ENCODE results near the gene ZKSCAN1.
"Not testable (repeated sequence)": the region's sequence is repeated elsewhere in the genome, so short reads cannot be mapped to it uniquely, and the experiment has no call there.

Gene ZKSCAN1

DNA sequence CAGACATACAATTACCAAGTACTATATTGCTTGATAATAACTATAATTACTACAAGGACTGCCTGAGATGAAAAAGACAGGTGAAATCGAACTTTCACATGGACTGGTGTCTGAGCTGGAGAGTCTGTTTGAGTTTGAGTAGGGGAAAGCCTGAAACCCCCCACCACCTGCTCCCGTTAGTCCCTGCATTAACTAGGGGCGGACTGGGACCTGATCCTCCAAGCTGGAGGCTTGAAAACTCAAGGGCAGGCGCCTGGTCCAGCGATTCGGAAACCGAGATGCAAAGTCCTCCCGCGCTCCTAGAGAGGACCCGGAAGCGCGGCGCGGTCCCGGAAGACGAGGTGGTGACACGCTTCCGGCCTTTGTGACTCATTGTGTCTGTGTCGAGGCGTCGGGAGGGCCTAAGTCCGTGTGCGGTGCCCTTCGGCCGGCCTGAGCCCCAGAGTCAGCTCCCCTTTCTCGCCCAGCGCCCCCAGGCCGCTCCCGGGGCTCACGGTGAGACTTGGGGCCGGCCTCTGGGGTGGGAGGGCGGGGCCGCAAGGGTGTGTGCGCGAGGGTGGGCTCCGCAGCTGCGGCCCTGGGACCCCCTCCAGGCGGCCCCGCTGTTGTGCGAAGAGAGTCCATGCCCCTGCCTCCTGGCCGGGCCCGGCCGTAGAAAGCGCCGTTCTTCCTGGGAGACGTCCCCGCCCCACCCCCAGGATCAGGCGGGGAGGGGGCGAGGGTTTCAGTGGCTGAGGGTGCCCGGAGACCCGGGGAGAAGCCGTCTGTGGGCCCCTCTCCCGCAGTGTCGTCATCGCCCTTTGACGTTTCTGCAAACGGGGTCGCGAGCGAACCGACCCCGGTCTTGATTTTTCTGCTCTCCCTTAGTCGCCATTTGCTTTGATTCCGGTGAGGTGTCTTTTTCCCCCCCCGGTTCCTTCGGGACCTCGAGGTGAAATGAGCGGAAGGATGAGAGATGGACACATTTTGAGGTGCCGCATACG, at the start of gene ZKSCAN1:
Gene ZKSCAN1, plus strand, starts transcription at position 365 of the 983 bp plus-strand sequence. CDS start 7,911 bp downstream, outside the sequence.
- DNase-seq = peak; percentile 87

- no peak for DNase-seq
These were observed 46.1 kb upstream of the ZKSCAN1 start for GRCh38 chr7:99969298-99969697.

DNA sequence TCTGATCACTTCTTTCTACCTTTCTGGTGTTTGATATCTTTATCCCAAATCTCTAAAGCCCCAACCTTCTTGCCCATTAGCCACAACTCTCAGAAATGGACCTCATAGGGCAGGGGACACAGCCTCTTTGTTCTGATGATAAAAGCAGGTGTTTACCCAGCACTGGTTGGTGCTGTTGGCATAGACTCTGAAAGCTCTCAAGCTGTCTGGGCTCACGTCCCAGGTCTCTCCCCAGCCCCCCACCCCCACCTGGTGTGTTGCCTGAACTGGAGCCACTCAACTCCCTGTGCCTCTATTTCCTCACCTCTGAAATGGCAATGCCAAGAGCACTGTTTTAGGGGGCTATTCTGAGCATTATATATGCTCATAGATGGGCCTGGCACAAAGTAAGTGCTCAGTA, 45.6 kb upstream of the ZKSCAN1 start:
- peak; percentile 14 for DNase-seq

- no peak for DNase-seq
These were observed 44.2 kb upstream of the ZKSCAN1 start for GRCh38 chr7:99971242-99971641.

GRCh38 chr7:99973817-99974216, 41.6 kb upstream of the ZKSCAN1 start:
- DNase-seq = not testable (repeated sequence)

DNA sequence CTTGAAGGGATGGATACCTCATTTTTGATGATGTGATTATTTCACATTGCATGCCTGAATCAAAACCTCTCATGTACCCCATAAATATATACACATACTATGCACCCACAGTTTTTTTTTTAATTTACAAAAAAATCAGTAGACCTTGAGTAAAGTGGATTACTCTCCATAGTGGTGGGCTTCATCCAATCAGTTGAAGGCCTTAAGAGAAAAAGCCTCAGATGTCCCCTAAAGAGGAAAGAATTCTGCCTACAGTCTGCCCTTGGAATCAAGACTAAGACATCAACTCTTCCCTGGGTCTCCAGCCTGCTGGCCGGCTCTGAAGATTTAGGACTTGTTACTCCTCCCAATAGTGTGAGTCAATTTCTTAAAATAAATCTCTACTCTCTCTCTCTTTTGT, 40.7 kb upstream of the ZKSCAN1 start:
- DNase-seq = no peak

GRCh38 chr7:99975782-99976521, 39.4 kb upstream of the ZKSCAN1 start, which contains the start of gene AZGP1:
TSS of gene AZGP1 (minus strand) at chr7:99976031. CDS start at chr7:99976020, 11 bp downstream.
- no peak for DNase-seq

GRCh38 chr7:99976626-99977025, 38.8 kb upstream of the ZKSCAN1 start:
- DNase-seq = no peak

DNA sequence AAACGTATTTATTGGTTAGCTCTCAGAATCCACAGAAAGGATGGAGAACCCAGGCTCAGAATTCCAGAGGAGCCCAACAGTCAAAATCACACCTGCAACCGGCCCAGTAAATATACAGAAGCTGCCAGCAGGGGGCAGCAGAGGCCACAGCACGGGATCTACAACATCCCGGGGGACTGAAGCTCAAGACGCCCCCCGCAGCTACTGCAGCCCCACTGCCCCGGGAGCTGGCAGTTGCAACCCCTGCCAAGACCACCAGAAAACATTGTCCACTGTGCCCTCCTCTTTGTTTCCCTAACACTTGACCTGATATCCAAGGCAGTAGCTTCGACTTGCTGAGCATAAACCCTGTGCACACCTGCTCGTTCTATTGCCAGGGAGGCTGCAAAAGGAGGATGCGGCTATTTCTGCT, 35.6 kb upstream of the ZKSCAN1 start:
- peak; percentile 15 for DNase-seq

DNA sequence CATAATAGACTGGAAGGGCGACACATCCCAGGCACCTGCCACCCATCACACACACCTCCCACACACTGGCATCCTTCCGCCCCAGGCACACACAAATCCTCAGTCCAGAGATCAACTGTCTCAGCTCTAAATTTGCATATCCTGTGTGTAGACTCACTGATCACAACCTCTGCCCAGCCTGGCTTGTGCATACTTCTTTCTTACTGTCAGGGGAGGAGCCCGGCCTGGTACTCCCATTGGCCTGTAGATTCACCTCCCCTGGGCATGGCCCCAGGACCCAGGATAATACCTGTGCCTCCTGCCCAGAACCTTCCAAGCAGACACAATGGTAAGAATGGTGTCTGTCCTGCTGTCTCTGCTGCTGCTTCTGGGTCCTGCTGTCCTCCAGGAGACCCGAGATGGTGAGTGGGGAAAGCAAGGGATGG, 34.9 kb upstream of the ZKSCAN1 start:
- not testable (repeated sequence) for DNase-seq

- not testable (repeated sequence) for DNase-seq
These were observed 34.3 kb upstream of the ZKSCAN1 start for GRCh38 chr7:99981066-99981465.

DNA sequence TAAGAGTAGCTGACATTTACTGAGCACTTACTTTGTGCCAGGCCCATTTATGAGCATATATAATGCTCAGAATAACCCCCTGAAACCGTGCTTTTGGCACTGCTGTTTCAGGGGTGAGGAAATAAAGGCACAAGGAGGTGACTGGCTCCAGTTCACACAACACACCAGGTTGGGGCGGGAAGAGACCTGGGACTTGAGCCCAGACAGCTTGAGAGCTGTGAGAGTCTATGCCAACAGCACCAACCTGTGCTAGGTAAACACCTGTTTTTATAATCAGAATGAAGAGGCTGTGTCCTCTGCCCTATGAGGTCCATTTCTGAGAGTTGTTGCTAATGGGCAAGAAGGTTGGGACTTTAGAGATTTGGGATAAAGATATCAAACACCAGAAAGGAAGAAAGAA, 30.8 kb upstream of the ZKSCAN1 start:
- no peak for DNase-seq

DNA sequence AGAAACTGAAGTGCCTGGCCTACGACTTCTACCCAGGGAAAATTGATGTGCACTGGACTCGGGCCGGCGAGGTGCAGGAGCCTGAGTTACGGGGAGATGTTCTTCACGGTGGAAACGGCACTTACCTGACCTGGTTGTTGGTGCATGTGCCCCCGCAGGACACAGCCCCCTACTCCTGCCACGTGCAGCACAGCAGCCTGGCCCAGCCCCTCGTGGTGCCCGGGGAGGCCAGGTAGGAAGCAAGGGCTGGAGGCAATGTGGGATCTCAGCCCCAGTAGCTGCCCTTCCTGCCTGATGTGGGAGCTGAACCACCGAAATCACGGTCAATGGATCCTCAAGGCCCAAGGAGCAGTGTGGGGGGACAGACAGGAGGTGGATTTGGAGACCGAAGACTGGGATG, 28.1 kb upstream of the ZKSCAN1 start:
- not testable (repeated sequence) for DNase-seq

GRCh38 chr7:99987846-99988245, 27.6 kb upstream of the ZKSCAN1 start:
- DNase-seq = no peak

DNA sequence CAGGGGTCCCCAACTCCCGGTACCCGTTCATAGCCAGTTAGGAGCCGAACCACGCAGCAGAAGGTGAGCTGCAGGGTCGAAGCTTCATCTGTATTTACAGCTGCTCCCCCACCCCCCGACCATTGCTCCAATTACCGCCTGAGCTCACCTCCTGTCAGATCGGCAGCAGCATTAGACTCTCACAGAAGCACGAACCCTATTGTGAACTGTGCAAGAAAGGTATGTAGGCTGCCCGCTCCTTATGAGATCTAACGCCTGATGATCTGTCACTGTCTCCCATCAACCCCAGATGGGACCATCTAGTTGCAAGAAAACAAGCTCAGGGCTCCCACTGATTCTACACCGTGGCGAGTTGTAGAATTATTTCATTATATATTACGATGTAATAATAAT, 24.9 kb upstream of the ZKSCAN1 start:
- peak; percentile 7 for DNase-seq

- not testable (repeated sequence) for DNase-seq
These were observed 23.9 kb upstream of the ZKSCAN1 start for GRCh38 chr7:99991543-99991942.

- no peak for DNase-seq
These were observed 22.9 kb upstream of the ZKSCAN1 start for GRCh38 chr7:99992330-99993038.

DNA sequence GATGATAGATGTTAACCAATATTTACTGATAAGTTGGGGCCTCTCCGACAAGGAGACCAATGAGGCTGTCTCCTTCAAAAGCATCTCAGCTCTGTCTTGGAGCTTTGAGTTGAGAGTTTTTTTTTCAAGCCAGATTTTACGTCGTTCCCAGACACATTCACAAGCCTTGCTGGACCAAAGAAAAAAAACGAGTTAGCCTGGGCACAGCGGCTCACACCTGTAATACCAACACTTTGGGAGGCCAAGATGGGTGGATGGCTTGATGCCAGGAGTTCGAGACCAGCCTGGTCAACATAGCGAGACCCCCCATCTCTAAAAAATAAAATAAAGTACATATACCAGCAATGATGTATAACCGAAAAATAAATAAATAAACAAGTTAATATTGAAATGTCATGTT, 20.6 kb upstream of the ZKSCAN1 start:
- DNase-seq = no peak

DNA sequence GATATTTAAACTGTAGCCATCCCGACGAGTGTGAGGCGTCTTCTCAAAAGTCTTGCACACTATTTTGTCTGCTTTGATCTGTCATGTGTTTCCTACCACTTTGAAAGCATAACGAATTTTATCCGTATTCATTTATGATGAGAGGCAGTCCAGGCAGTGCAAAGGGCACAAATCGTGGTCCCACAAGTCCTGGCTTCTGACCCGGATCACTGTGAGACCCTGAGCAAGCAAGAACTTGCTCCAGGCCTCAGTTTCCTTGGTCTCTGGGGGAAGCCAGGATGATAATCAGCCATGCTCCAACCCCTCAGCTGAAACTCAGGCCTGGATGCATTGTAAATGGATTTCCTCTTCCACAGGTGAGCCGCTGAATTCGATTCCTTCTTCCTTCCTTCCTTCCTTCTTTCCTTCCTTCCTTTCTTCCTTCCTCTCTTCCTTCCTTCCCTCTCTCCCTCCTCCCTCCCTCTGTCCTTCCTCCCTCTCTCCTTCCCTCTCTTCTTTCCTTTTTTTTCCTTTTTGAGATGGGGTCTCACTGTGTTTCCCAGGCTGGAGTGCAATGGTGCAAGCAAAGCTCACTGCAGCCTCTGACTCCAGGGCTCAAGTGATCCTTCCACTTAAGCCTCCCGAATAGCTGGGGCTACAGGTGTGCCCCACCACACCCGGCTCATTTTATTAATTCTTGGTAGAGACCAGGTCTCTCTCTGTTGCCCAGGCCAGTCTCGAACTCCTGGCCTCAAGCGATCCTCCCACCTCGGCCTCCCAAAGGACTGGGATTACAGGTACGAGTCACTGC, 18.4 kb upstream of the ZKSCAN1 start:
- DNase-seq = no peak

DNA sequence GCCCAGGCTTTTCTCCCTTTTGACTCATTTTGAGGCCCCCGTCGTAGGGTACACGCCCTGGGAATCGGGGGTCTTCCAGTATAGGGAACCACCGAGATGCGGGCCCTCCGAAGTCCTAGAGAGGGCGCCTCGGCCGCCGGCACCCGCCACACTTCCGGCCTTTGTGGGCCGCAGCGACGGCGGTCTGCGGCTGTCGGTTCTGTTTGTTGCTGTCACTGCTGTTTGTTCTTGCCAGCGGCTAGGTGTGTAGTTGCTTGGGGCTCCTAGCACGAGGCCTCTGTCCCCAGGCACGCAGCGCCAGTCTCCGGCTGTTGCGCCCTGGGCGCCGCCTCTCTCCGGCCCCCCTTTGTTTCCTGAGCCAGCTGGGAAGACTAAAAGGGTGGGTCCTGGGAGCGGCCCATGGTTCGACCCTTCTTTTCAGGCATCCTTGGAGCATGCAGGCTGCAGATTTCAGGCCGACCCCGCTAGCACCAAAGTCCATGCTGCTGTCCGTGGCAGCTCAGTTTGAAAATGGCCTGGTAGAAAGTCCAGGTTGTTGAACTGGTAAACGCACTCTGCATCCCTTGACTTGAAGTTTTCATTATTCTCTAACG, 17.8 kb upstream of the ZKSCAN1 start:
- no peak for DNase-seq

DNA sequence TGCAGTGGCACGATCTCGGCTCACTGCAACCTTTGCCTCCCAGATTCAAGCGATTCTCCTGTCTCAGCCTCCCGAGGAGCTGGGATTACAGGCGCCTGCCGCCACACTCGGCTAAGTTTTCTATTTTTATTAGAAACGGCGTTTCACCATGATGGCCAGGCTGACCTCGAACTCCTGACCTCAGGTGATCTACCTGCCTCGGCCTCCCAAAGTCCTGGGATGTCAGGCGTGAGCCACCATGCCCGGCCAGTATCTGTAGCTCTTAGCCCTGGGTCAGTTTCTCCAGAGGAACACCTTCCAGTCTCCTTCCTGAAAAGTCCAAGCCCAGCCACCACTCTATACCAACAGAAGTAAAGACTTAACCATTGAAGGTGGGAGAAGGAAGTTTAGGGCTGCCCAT, 15.2 kb upstream of the ZKSCAN1 start:
- no peak for DNase-seq

Measured in NCI-H1105 (cell line).